Stimulated activated CD4-positive, alpha-beta T cell treated with anti-CD3 and anti-CD28 coated beads, TNF-alpha, amount 100 ng/mL, for 4 hours (primary cell): Measurements from ENCODE around the gene CRYZL1.

Source experiments
- DNase-seq, 3 experiments: peaks; one replicate each; pipeline ENCODE4 v3.0.0-alpha.2; 2020; ENCODE audit warnings: low read depth in 3 of 3

CRYZL1 gene

DNA sequence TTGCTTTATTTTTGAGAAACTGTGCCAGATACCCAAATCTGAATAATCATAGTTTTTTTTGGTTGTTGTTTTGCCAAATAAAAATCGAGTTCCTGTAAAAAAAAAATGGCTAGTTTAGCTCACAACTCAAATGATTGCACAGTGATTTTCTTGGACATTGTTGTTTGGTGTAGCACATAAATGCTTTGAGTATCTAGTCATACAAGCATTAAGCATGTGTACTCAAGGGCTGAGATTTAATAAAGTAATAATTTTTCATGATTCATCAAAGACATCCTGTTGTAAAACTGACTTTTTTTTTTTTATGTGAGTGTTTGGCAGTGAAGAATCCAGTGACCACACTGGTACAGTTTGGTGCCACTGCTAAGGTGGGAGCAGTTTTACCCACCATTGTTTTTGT, 19.6 kb upstream of the CRYZL1 start:
- DNase-seq: no peak

DNA sequence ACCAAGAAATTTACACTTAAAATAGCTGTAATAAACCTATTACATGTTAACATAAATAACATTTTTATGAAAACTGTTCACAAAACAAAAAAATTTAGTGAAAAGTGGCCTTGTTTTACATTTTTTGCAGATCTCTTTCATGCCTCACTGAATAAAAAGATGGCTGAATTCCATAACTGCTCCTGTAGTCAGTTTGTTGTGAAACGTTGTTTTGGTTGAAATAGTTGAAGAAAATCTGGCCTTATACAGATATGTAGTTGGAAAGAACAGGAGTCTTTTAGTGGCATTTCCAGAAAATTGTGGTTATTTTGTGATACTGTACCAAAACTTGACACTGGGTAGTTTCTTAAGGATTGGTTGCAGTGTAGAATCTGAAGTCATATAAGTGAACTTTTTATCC, 18.9 kb upstream of the CRYZL1 start:
- no peak for DNase-seq

DNA sequence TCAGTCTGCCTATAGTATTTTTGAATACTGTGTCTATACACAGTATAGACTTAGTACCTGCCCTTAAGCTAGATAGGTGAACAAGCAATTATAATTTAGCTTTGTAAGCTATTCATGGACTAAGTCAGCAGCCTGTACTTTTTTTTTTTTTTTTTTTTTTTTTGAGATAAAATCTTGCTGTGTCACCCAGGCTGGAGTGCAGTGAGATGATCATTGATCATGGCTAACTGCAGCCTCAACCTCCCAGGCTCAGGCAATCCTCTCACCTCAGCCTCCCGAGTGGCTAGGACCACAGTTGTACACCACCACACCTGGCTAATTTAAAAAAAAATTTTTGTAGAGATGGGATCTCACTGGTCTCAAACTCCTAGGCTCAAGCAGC, 18.0 kb upstream of the CRYZL1 start:
- DNase-seq: no peak

DNA sequence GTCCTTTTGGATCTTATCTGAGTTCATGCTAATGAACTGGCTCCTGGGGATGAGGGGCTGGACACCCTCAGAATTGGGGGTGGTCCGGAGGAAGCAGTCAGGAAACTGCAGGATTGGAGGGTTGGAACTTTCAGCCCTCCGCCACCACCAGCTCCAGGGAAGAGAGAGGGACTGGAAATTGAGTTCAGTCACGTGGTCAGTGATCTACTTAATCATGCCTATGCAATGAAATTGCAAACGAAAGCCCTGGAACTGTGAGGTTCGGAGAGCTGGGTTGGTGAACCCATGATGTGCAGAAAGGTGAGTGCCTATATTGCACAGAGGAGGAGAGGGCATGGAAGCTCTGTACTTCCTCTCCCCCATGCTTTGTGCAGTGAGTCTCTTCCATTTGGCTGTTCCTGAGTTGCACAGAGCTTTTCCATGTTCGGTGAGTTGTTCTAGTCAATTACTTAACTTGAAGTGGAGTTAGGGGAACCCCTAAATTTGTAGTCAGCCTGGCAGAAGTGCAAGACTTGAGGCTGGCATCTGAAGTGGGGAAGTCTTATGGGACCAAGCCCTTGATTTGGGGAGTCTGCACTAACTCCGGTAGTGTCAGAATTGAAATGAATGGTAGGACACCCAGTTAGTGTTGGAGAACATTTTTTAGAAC, 17.5 kb upstream of the CRYZL1 start:
- DNase-seq: no peak

DNA sequence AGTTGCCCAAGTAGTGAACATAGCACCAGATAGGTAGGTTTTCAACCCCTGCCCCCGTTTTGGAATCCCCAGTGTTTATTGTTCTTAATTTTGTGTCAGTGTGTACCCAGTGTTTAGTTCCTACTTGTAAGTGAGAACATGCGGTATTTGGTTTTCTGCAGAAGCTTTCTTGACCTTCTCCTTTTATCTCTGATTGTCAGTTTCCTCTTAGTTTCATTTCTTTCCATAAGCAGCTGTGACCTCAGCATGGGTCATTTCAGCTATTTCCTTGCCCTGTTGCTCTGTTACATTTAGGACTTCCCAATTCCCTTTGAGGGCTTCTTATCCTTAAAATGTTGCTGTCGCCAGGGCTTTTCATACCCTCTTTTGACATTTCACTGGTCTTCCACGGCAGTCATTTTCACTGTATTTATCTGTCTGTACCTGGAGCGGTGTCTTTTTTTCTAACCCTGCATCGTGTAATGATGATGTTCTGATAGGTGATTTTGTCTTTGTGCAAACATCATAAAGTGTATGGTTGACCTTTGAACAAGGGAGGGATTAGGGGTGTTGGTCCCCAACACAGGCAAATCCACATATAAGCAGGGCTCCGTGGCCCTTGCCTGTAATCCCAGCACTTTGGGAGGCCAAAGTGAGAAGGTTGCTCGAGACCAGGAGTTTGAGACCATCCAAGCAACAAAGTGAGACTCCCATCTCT, 15.7 kb upstream of the CRYZL1 start:
- DNase-seq: no peak

DNA sequence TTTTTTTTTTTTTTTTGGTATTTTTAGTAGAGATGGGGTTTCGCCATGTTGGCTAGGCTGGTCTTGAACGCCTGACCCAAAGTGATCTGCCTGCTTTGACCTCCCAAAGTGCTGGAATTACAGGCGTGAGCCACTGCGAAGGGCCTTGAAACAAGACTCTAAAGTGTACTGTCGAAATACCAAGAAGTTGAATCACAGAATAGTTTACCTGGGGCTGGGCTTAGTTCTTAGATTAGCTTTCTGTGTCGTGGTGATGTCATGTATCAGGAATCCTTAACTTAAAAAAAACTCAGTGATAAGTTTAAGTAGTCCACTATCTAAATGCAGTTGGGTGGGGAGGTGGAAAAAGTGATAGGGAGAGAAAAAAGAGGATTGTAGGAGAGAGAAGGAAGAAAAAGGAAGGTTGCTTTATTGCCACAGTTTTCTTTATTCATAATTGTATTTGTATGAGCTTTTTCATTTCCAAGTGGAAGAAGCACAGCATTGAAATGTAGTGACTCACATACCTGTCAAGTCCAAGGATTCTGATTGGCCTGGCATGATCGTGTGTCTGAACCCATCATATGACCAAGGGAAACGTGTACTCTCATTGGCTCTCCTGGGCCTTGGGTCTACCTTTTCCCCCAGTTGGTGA, 14.2 kb upstream of the CRYZL1 start:
- DNase-seq: no peak

DNA sequence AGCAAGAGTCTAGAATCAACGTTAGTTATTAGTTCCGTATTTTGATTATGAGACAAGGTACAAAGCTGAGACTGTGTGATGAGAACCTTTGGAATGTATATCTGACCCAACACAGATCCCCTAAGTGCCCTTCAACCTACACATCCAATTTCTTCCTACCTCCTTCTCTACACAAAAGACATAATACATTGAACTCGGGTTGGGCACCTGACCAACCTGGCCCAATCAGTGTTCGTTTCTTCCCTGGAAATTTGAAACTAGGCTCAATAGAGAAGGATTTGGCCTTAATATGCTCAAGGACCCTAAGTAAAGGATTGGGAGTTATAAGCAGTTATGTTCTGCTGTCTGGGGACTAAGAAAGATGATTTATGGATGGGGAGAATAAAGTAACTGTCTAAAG, 12.9 kb upstream of the CRYZL1 start:
- DNase-seq: no peak

DNA sequence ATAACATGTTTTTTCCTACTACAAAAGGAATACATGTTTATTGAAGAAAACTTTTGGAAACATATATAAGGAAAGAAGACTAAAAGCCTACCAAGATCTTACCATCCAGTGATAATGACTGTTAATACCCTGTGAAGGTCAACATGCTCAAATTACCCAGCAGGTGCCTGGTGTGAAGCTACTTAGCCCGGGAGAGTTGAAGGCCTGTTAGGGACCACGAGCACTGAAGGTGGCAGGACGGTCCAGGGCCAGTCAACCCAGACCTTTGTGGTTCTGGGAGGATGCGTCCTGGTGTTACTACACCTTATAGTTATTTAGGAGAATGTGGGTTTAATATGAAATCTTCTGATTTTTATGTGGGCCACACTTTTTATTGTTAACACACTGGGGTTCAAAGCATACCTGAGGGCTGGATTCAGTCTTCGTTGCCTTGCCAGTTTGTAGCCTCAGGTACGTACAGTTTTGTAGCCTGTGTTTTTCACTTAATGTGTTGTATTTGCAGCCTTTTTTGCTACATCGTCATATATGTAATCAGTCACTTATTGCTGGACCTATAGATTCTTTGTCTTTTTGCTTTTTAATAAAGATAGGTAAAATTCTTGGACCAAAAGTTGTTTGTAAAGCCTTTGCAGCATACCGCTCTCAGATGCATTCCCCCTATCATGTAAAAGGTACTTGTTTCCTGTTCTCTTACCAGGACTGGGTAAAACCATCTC, 10.6 kb upstream of the CRYZL1 start:
- DNase-seq: no peak

DNA sequence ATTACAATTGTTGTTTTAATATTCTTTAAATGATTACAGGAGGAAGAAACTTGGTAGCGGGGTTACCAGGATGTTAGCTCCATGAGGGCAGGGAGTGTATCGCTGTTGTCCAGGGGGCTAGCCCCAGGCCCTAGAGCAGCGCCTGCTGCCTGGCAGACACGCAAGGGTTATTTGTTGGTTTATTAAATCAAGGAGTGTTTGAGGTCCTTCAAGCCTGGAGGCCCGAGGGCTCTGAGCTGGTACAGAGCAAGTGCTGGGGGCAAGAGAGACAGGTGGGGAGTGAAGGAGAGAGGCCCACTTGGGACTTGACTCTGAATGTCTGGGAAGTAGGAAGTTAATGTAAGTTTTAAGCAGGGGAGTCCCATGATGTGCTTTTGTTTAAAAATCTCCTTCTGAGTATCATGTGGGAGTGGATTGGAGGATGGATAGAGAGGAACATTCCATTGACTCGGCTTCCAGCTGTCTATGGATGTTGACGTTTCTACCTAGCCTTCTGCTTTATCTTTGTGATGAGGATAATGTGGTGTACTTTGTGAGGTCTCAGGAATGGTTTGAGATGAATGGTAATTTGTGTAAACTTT, 9.5 kb upstream of the CRYZL1 start:
- DNase-seq: no peak

DNA sequence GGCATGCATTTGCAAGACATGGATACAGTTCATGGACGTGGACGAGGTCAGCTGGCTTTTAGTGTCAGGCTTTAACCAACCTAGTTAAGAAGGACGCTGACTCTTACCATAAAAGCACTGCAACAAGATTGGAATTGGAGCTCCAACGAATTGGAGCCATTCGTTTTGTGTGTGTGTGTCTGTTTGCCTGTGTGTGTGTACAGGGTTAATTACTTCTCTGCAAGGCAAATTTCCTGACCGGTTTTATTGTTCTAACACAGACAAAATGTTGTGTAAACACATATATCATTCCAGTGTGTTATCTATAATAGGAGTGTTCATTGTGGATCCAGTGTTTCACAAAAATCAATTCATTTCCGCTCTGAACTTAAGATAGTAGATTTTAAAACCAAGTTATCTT, 8.7 kb upstream of the CRYZL1 start:
- no peak for DNase-seq

DNA sequence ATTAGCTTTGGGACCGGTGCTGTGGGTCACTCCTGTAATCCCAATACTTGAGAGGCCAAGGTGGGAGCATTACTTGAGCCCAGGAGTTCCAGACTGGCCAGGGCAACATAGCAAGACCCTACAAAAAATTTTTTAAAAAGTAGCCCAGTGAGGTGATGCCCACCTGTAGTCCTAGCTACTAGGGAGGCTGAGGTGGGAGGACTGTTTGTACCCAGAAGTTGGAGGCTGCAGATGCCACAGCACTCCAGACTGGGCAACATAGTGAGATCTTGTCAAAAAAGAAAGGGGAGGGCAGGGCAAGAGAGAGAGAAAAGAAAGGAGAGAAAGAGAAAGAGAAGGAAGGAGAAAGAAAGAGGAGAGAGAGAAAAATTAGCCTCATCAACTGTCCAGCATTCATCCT, 7.0 kb upstream of the CRYZL1 start:
- DNase-seq: no peak

DNA sequence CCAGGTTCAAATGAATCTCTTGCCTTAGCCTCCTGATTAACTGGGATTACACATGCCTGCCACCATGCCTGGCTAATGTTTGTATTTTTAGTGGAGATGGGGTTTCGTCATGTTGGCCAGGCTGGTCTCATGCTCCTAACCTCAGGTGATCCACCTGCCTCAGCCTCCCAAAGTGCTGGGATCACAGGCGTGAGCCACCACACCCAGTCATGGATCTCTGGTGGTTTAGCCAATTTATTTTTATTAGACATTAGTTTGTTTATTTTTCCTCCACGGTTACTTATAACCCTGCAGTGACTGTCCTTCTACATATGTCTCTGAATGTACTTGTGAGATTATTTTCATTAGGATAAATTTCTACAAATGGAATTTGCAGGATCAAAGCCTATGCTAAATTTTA, 6.0 kb upstream of the CRYZL1 start:
- no peak for DNase-seq

DNA sequence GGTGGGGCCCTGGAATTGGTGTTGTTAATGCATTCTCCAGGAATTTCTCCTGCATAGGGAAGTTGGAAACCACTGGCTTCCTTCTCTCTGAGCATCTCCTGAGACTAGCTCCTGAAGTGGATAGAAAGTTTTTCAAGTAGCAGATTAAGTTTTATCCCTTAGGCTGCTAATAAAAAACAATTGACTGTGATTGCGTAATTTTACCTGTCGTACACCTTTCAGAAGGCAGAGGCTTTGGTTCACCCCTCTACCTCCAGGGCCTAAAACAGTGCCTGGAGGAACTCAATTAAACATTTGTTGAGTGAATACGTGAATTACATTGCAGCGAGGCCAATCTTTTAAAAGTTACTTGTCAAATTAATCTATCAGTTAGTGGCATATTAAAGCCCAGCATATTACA, 4.2 kb upstream of the CRYZL1 start:
- DNase-seq: no peak

DNA sequence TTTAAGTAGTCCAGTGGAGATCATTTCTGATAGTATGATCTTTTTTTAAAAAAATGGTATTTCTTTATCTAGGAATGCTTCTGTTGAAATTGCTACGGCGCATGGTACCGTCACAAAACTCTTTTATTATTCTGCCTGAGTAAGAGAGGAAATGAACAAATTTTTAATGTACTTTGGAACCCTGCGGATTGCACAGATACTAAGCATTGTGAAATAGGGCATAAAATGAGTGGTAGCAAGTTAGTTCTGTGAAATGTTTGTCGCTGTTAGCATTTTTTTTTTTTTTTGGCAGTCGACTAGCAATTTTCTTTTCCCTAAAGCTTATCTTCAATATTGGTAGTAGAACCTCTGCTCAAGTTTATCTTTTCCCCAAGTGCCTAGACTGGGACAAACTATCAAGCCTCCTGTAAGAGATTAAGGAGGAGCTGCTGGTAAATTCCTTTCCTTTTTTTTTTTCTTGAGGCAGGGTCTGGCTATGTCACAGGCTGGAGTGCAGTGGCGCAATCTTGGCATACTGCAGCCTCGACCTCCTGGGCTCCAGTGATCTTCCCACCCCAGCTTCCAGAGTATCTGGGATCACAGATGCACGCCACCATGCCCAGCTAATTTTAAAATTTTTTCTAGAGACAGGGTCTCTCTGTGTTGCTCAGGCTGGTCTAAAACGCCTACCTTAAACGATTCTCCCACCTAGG, 3.0 kb upstream of the CRYZL1 start:
- DNase-seq: no peak

DNA sequence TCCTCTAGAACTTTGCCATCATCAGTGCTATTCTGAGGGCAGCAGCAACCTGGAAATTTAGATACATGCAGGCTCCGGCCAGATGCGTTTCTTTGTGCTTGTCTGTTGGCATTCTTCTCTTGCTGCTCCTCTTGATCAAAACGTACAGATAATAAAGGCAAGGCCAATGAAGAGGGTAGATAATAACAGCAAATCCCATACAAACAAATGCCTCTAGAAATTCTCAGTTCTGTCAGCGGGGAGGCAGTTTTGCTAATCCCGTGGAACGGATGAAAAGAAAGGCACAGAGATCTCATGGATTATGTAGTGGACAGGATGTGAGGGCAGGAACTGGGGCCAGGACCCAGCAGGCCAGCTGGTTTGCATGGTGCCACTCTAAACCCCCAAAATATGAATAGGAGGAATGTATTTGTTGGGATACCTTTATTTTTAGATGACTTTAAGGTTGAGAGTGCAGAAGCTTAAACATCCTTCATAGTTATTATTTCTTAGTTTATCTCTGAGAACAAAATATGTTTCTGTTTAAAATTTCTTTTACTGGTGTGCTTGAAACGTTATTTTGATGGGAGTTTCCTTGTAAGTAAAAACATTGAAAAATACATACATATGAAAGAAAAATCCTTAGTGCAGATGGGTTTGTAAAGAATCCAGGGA, 2.2 kb upstream of the CRYZL1 start:
- DNase-seq: no peak

DNA sequence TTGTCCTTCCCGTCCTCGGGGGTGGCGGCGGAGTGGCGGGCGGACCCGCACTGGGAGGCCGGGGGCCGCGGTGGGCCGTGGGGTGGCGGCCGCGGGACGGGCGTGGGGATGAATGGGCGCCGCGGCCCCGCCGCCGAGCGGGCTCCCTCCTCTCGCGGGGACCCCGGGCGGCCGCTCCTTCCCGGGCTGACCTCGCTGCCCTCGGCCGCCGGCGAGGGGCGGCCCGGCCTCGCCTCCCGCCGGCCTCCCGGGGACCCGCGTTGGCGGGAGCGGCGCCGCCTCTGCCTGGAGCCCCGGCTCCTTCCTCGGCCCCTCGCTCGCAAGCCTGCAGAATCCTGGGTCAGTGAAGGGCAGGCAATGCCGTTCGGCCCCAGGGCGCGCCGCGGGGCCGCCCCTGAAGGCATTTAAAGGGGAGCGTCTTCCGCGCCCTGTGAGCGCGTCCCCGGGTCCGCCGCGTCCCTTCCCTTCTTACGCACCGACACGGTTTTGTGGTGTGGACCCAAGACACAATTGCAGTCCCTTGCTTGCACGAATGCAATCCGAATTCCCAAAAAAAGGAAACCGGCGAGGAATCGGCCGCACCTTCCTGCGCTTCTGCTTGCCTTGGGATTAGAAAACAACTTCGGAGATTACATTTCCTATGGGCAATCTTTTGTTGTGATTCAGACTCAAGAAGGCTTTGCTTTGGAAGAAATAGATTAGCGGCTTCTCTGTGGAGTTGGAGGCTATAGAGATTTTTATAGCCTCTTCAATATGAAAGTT, 1.5 kb upstream of the CRYZL1 start:
- no peak for DNase-seq

DNA sequence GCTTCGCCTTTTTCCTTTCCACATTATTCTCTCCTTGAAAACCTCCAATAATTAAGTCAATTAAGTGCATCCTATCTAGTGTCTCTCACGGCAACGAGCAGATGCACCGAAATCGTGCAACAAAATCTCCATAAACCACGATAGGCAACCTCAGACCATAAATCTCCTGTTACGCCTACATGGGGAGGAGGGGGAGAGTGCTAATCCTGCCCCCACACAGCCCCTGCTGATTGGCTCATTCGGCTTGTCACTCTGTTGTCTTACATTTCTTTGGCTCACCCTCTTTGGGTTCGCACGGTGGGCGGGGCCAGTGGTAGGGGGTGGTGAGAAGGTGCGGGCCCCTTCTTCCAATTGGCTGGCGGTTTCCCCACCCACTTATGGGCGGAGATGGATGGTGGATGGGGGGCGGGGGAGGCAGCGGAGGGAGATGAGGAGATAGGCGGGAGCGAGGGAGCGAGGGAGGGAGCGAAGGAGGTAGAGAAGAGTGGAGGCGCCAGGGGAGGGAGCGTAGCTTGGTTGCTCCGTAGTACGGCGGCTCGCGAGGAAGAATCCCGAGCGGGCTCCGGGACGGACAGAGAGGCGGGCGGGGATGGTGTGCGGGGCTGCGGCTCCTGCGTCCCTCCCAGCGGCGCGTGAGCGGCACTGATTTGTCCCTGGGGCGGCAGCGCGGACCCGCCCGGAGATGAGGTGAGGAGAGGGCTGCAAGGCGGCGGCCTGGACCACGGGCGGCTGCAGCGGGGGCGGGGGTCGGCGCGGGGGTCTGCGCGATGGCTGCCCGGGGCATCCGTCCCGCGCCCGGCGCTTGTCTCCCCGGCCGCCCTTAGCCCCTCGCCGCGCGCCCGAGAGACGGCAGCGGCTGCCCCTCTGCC, 720 bp upstream of the CRYZL1 start, which contains the start of gene ITSN1:
Gene ITSN1, plus strand, starts transcription at position 475 of the 869 bp plus-strand sequence. CDS start 76,328 bp downstream, outside the sequence.
- DNase-seq: peak; percentile 99 to 100 (median 100)

DNA sequence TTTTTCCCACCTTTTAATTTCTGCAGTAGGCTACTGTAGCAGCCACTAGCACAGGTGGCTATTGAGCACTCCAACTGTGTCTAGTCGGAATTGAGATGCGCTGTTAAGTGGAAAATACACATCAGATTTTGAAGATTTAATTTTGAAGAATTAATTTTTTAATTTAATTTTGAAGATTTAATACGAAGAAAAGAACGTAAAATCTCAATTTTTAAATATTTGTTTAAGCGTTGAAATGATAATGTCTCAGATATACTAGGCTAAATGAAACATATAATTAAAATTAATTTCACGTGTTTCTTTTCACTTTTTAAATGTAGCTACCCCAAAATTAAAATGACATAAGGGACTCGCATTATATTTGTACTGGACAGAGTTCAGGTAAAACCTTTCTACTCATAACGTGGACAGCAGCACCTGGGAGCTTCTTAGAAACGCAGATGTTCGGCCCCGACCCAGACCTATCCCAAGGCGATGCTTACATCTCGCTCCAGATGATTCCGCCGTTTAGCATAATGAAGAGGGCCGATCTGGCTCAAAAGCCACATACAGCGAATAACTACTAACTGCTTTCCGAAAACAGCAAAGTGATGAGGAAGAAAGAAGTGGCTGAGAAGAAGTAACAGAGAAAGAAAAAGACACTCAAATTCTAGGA, 717 bp downstream of the CRYZL1 start:
- no peak for DNase-seq

DNA sequence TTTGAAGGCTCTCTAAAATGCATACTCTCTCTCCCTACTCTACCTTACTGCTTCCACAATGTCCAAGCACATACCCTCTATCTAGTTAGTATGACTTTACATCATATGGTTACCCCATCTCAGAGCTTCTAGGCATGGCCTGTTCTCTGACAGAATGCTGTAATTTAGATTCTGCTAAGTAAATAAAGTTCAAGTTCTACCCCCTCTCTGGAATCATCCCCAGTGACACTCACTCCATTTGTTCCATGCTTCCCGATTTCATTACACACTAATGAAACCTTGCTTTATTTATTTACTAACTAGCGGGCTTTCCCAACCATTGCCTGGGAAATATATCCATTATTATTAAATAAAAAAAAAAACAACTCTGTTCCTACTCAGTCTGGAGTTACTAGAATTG, 7.3 kb downstream of the CRYZL1 start:
- no peak for DNase-seq
